GM12878 (cell line): ENCODE results near the gene UNKL. TPM values are rescaled to one million over a fixed set of nuclear protein-coding genes. Genes with fewer than 3 reads are reported as not detected.
A peak's percentile ranks its signal among the peaks of the same experiment; 100 is the strongest.

ENCODE experiments used
- ATAC-seq: fragments of 200-7000 bp; cut with Tn5 transposase; 3 replicates; pipeline ENCODE4 v1.9.1; 2020; ENCODE audit warnings: mild to moderate bottlenecking, moderate library complexity
- BruUV-seq: library from RNA; stranded (reverse); fragments of 400-500 nt; replicated peaks from 2 replicates; lab custom pipeline; 2021; lab: Mats Ljungman, UMichigan
- CTCF ChIA-PET: fragments of 300-600 bp; sonication (Branson Sonifier 250); formaldehyde crosslinking; extraction: SDS; loops from one replicate; lab custom pipeline; 2021; ENCODE audit warnings: inconsistent platforms; lab: Yijun Ruan, JAX
- POLR2A ChIA-PET: fragments of 350-600 bp; formaldehyde crosslinking; extraction: SDS; loops from one replicate; lab custom pipeline; 2021; ENCODE audit warnings: inconsistent platforms; lab: Charles Lee
- RAD21 ChIA-PET: fragments of 300-600 bp; sonication (Branson Sonifier 250); formaldehyde crosslinking; loops from one replicate; lab custom pipeline; 2023; ENCODE audit warnings: antibody characterized with exemption; ENCODE audit not compliant: unreplicated experiment; lab: Charles Lee
- SMC1A ChIA-PET: fragments of 300-600 bp; sonication (Branson Sonifier 250); formaldehyde crosslinking; loops from one replicate; lab custom pipeline; 2023; ENCODE audit not compliant: unreplicated experiment, uncharacterized antibody; lab: Charles Lee
- DNase-seq: peaks from one replicate; pipeline ENCODE4 v3.0.0-alpha.2; 2011; ENCODE audit warnings: low read depth, low spot score
- FAIRE-seq: peaks from 3 replicates; lab custom pipeline; 2011; peaks lifted over from hg19 to GRCh38; lab: Jason Lieb, UNC
- H2AFZ ChIP-seq: 2 replicates; pipeline ENCODE4 v1.6.0; 2011; ENCODE audit warnings: low read depth, low read length, control low read depth; ENCODE audit not compliant: control insufficient read depth
- H3K27ac ChIP-seq: 2 replicates; pipeline ENCODE4 v1.5.1; 2011; ENCODE audit warnings: control low read depth; ENCODE audit not compliant: control insufficient read depth, insufficient read depth
- H3K27me3 ChIP-seq, 2 experiments: replicated peaks in 1 of 2; 2 replicates each; pipeline versions ENCODE4 v1.6.0 to v1.6.1; 2011; ENCODE audit warnings: low read length in 1 of 2; ENCODE audit not compliant: control insufficient read depth in 2 of 2, insufficient read depth in 2 of 2
- H3K36me3 ChIP-seq, 2 experiments: 2 replicates each; pipeline ENCODE4 v1.5.1; 2011; ENCODE audit warnings: low read length in 1 of 2; ENCODE audit not compliant: control insufficient read depth in 2 of 2, insufficient read depth in 2 of 2
- H3K4me1 ChIP-seq: 2 replicates; pipeline ENCODE4 v1.6.1; 2011; ENCODE audit warnings: mild to moderate bottlenecking, low read length, moderate library complexity, mixed read lengths; ENCODE audit not compliant: control insufficient read depth, insufficient read depth
- H3K4me2 ChIP-seq: 2 replicates; pipeline ENCODE4 v1.6.0; 2011; ENCODE audit warnings: control low read depth; ENCODE audit not compliant: control insufficient read depth, insufficient read depth
- H3K4me3 ChIP-seq: fragments of 200-600 bp; sonication (generic); 2 replicates; pipeline ENCODE4 v1.5.1; 2016
- H3K79me2 ChIP-seq: 2 replicates; pipeline ENCODE4 v1.6.0; 2011; ENCODE audit warnings: low read length; ENCODE audit not compliant: control insufficient read depth, insufficient read depth
- H3K9ac ChIP-seq: 2 replicates; pipeline ENCODE4 v1.8.0; 2011; ENCODE audit warnings: low read length, control low read depth, mixed read lengths; ENCODE audit not compliant: control insufficient read depth, insufficient read depth
- H3K9me3 ChIP-seq: replicated peaks from 3 replicates; pipeline ENCODE4 v1.5.1; 2011; ENCODE audit warnings: mild to moderate bottlenecking, low read length; ENCODE audit not compliant: control insufficient read depth, insufficient read depth
- H4K20me1 ChIP-seq: 2 replicates; pipeline ENCODE4 v1.6.0; 2011; ENCODE audit not compliant: control insufficient read depth, insufficient read depth
- ELK1 ChIP-seq: IDR thresholded peaks from 2 replicates; pipeline ENCODE4 v1.6.1; 2012; ENCODE audit warnings: low read depth, low read length, improper control_type of control experiment
- FOS ChIP-seq: IDR thresholded peaks from 3 replicates; pipeline ENCODE4 v1.6.1; 2011; ENCODE audit warnings: borderline replicate concordance; ENCODE audit not compliant: insufficient read length; ENCODE audit errors: extremely low read depth
- HCFC1 ChIP-seq: fragments of 150-350 bp; IDR thresholded peaks from 2 replicates; pipeline ENCODE4 v1.6.1; 2014; ENCODE audit warnings: low read length
- HDGF ChIP-seq: fragments of 450-650 bp; IDR thresholded peaks from 2 replicates; pipeline ENCODE4 v1.6.1; 2016; ENCODE audit warnings: antibody characterized with exemption
- HSF1 ChIP-seq: fragments of 150-350 bp; IDR thresholded peaks from 2 replicates; pipeline ENCODE4 v1.6.1; 2014; ENCODE audit warnings: mild to moderate bottlenecking, low read depth, low read length
- MYB ChIP-seq: fragments of 150-350 bp; IDR thresholded peaks from 2 replicates; pipeline ENCODE4 v1.6.1; 2014; ENCODE audit warnings: mild to moderate bottlenecking, low read depth, low read length, borderline replicate concordance
- POLR2AphosphoS5 ChIP-seq: IDR thresholded peaks from 2 replicates; pipeline ENCODE4 v1.6.1; 2011; ENCODE audit warnings: mild to moderate bottlenecking, low read length, inconsistent platforms
- RELB ChIP-seq: fragments of 450-650 bp; IDR thresholded peaks from 2 replicates; pipeline ENCODE4 v1.6.1; 2017; ENCODE audit warnings: low read depth, mild to moderate bottlenecking, moderate library complexity
- SIN3A ChIP-seq: IDR thresholded peaks from 2 replicates; pipeline ENCODE4 v1.6.1; 2012; ENCODE audit warnings: low read depth, low read length, improper control_type of control experiment
- SMC3 ChIP-seq: IDR thresholded peaks from 2 replicates; pipeline ENCODE4 v1.6.1; 2011; ENCODE audit warnings: low read length, improper control_type of control experiment, borderline replicate concordance
- YBX1 ChIP-seq: fragments of 450-650 bp; IDR thresholded peaks from 2 replicates; pipeline ENCODE4 v1.6.1; 2016; ENCODE audit warnings: antibody characterized with exemption
- WGBS: methylation state at CpG from one replicate; pipeline ENCODE4 v1.1.6; 2016; ENCODE audit warnings: low lambda C conversion rate; ENCODE audit not compliant: insufficient replicate concordance, insufficient coverage; ENCODE audit errors: missing lambda C conversion rate; 5-methylcytosine and 5-hydroxymethylcytosine counted together
- in situ Hi-C: fragments of 300-500 bp; cut with MboI; formaldehyde crosslinking; loops from 9 replicates; pipeline ENCODE4 v1.14.3; 2018; ENCODE audit warnings: mixed read lengths
- intact Hi-C: fragments of 100-400 bp; cut with micrococcal nuclease; formaldehyde crosslinking; loops from one replicate; pipeline ENCODE4 v1.14.2; 2022; ENCODE audit not compliant: unreplicated experiment
- polyA plus RNA-seq, 11 experiments: library from polyadenylated mRNA; depleted of rRNA in 4 of 11; unstranded in 6 of 11; stranded (reverse) in 5 of 11; fragments of >200 nt; fragmentation: Nextera tagmentation in 4 of 11; fragmentation: Illumina TruSeq in 1 of 11; extraction: Ambion mirVana in 4 of 11; extraction: Trizol in 1 of 11; gene quantifications; 1 replicate in 1 of 11; 2 replicates in 10 of 11; pipeline versions ENCODE4 v1.2.1 to v1.2.3, GENCODE V29; 2011 to 2016; ENCODE audit warnings: inconsistent platforms in 2 of 11, missing spikeins in 2 of 11, low read depth in 1 of 11
- total RNA-seq, 4 experiments: library from RNA; depleted of rRNA in 3 of 4; stranded (reverse); fragments of >200 nt in 3 of 4; fragmentation: Illumina TruSeq in 1 of 4; extraction: Trizol in 1 of 4; gene quantifications; 2 replicates each; pipeline versions ENCODE4 v1.2.1 to v1.2.3, GENCODE V29; 2013 to 2021
- TF ChIP-seq, protein P1 (sequence below): fragments of 450-650 bp; IDR thresholded peaks from 2 replicates; pipeline ENCODE4 v1.6.1; 2018; ENCODE audit warnings: mild to moderate bottlenecking, low read depth, moderate library complexity; ENCODE audit not compliant: partially characterized antibody
- TF ChIP-seq, protein P2 (sequence below): fragments of 450-650 bp; formaldehyde crosslinking; IDR thresholded peaks from 2 replicates; pipeline ENCODE4 v1.4.0; 2022; ENCODE audit warnings: mild to moderate bottlenecking, moderate library complexity

Gene UNKL
- total and polyA plus RNA-seq, 10 of the 15 experiments (the other 5 are each of a cell fraction or from before 2014, with no cell fraction given): 0.40 to 21.6 (median 9.1) TPM

DNA sequence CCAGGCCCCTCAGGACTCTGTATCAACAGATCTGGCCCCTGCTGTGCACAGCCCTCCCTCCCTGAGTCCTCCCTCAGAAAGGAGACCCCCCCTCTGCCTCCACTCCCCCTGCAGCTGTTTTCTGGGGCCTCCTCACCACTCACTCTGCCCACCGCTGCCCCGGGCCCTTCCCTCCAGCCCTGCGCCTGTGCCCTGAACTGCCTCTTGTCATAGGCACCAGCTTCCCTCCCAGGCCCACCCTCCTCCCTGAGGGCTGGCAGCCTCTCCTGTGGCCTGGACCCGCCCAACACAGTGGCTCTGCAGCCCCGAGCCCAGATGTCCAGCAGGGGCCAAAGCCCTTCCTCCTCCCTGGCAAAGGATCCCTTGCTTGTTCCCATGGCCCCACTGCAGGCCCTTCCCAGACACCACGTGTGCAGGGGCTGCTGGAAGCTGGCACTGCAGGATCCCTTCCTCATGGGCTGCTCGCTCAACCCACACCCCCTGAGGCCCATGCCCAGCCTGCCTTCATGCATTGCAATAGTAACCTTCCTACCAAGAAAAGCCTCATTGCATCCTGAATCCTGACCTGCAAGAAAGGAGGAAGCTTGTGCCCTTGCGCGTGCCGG, 37.0 kb downstream of the UNKL start:
- H3K4me1 ChIP-seq: peaks cover 8% of the 10 kb centered on the region; the same call in 1 of the 2 replicates
- no peak overlapping the region; the same call in 1 of the 2 replicates for H3K9ac ChIP-seq
- H3K27ac ChIP-seq: no peak overlapping the region
- ChIA-PET RAD21 (no interaction called here), POLR2A (no interaction called here), SMC1A (no interaction called here), CTCF (interaction anchor here (2.4 kb wide), 1 partner anchor 14 kb away, joined by 10 read pairs; no protein-coding TSS in a partner anchor)
- no peaks in the 10 kb centered on the region; a peak in 1 of 4 replicates for H3K36me3 ChIP-seq
- peak overlapping the region; percentile 80; the same call in 1 of the 2 replicates for H3K4me2 ChIP-seq
- no peaks in the 10 kb centered on the region for H4K20me1 ChIP-seq
- peaks cover 18% of the 10 kb centered on the region for H3K79me2 ChIP-seq
- ATAC-seq: no peak
- no peak overlapping the region for H2AFZ ChIP-seq
- no peak for FAIRE-seq
- in situ Hi-C loops: no loop called here
- 0 out of 2 replicates have a peak overlapping the region, but pooled peaks have one; percentile 73 for H3K4me3 ChIP-seq
- H3K9me3 ChIP-seq: no peaks in the 10 kb centered on the region
- H3K27me3 ChIP-seq: no peaks in the 10 kb centered on the region
- BruUV-seq: no TSS peak
- intact Hi-C loops: no loop called here
- no peak for DNase-seq
- WGBS: 91% methylated on average over 6 of the region's 10 CpGs
- TF ChIP-seq HCFC1 (no peak), HDGF (no peak), MYB (no peak), SMC3 (no peak), HSF1 (no peak), ELK1 (no peak), YBX1 (no peak), SIN3A (no peak), FOS (no peak), POLR2AphosphoS5 (no peak), RELB (no peak)
- TF ChIP-seq, protein P1, sequence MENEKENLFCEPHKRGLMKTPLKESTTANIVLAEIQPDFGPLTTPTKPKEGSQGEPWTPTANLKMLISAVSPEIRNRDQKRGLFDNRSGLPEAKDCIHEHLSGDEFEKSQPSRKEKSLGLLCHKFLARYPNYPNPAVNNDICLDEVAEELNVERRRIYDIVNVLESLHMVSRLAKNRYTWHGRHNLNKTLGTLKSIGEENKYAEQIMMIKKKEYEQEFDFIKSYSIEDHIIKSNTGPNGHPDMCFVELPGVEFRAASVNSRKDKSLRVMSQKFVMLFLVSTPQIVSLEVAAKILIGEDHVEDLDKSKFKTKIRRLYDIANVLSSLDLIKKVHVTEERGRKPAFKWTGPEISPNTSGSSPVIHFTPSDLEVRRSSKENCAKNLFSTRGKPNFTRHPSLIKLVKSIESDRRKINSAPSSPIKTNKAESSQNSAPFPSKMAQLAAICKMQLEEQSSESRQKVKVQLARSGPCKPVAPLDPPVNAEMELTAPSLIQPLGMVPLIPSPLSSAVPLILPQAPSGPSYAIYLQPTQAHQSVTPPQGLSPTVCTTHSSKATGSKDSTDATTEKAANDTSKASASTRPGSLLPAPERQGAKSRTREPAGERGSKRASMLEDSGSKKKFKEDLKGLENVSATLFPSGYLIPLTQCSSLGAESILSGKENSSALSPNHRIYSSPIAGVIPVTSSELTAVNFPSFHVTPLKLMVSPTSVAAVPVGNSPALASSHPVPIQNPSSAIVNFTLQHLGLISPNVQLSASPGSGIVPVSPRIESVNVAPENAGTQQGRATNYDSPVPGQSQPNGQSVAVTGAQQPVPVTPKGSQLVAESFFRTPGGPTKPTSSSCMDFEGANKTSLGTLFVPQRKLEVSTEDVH: no peak
- TF ChIP-seq, protein P2, sequence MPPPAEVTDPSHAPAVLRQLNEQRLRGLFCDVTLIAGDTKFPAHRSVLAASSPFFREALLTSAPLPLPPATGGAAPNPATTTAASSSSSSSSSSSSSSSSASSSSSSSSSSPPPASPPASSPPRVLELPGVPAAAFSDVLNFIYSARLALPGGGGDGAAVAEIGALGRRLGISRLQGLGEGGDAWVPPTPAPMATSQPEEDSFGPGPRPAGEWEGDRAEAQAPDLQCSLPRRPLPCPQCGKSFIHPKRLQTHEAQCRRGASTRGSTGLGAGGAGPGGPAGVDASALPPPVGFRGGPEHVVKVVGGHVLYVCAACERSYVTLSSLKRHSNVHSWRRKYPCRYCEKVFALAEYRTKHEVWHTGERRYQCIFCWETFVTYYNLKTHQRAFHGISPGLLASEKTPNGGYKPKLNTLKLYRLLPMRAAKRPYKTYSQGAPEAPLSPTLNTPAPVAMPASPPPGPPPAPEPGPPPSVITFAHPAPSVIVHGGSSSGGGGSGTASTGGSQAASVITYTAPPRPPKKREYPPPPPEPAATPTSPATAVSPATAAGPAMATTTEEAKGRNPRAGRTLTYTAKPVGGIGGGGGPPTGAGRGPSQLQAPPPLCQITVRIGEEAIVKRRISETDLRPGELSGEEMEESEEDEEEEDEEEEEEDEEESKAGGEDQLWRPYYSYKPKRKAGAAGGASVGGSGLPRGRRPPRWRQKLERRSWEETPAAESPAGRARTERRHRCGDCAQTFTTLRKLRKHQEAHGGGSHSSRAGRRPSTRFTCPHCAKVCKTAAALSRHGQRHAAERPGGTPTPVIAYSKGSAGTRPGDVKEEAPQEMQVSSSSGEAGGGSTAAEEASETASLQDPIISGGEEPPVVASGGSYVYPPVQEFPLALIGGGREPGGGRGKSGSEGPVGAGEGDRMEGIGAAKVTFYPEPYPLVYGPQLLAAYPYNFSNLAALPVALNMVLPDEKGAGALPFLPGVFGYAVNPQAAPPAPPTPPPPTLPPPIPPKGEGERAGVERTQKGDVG (CRISPR knock-in tag): no peak
